GM21825 (cell line): Measurements from ENCODE around the gene ACACA.
"Not testable (repeated sequence)": the region's sequence is repeated elsewhere in the genome, so short reads cannot be mapped to it uniquely, and the experiment has no call there.

ENCODE experiments used
- ATAC-seq: cut with Tn5 transposase; IDR thresholded peaks from one replicate; pipeline ENCODE4 v1.9.1; 2021; ENCODE audit warnings: mild to moderate bottlenecking, moderate library complexity; ENCODE audit not compliant: unreplicated experiment

The ACACA gene

DNA sequence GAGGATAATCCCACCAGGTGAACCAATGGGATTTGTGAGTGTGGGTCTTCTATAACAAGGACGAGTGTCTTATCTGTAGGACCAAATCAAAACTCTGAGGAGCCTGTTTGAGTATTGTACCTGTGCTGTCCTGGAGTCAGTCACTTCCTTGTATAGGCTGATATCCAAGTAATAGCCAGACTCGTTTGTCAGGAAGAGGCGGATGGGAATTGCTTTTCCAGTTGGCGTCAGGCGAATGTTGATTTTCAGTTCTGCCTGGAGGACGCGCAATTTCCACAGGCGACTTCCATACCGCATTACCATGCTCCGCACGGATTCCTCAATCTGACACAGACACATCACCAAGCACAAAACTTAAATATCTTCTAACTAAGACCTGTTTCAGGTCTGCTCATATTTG lies 218.5 kb downstream of the ACACA start:
- ATAC-seq = no peak

- ATAC-seq = no peak
These were observed 219.4 kb downstream of the ACACA start for GRCh38 chr17:37187262-37187661.

DNA sequence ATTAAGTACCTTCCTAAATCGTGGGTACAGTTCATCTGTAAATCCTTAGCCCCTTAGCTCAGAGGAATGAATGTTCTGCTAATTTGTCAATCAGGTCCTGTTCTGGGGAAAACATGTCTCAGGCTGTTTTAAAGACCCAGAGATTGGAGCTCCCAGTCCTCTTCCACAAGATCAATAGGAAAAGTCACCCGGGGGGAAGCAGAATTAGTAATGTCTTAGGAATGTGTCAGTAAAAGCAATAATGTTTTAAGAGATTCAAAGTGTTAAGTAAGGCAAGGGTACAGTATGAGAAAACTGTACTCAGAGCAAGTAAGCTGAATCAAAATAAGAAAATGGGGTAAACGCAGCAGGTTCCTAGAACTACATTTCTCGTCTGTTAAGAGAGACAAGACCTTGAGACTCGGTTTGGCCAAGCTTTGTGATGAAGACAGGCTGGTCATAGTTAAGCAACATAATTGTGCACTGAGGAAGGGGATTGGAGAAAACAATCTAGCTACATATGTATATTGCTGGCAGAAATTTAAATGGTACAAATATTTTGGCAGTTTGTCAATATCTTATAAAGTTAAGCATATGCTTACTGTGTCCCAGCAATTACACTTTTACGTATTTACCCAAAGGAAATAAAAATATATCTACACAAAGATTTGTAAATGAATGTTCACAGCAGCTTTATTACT lies 223.7 kb downstream of the ACACA start:
- no peak for ATAC-seq

DNA sequence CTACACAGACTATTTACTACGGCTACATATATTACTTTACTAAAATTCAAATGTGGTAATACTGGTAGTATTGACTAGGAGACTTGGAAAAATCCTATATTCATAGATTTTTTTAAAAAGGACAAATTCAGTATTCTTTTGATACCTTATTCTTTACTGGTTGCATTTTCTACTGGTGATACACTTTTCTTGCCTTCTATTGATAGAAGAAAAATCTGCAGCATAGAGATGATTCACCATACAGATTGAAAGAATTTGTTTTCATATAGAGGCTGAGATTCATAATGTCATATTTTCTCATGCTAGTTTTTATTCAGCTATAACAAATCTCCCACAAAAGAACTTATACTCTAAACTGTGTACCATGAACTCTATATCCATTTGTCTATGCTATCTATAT lies 226.3 kb downstream of the ACACA start:
- ATAC-seq = no peak

GRCh38 chr17:37179893-37180292 lies 226.7 kb downstream of the ACACA start:
- ATAC-seq = no peak

DNA sequence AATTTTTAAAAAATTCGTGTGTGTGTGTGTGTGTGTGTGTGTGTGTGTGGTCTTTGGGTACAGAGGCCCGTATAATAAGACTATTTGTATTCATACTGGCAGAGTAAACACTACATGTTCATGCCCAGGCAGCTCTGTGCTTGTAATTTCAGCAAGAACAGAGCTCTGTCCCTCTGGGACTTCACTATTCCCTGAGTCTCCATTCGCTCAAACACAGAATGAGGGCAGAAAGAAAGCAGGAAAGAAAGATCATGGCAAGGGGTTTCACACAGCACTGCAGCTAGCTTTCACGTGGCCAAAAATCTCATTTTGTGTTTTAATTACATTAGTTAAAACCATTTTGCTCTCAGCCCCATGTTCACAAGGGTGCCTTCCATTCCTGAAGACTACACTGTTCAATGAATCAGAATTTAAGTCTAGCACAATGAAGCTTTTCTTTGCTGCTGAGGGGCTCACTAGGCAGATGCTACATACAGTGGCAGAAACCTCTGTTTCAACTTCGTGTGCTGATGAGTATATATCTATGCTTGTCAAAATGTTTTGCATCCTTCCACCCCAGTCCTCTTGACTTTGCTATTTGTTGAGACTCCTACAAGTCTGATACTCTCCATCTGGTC lies 229.3 kb downstream of the ACACA start:
- no peak for ATAC-seq

GRCh38 chr17:37176723-37177122 lies 229.9 kb downstream of the ACACA start:
- ATAC-seq = no peak

DNA sequence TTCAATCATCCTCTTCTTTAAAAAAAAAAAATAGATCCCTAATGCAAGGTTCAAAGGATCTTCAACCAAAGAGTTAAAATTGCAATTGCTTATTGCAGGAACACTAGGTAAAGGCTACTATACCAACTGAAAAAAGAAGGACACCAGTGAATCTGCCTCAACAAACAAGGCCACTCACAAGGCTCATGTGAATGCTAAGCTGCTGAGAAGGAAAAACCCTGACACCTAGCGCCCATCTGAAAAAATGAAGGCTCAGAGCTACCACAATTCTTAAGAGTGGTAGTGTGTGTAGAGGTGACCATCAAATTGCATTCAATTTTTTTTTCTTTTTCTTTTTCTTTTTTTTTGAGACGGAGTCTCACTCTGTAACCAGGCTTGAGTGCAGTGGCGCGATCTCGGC lies 232.4 kb downstream of the ACACA start:
- no peak for ATAC-seq

- ATAC-seq = no peak
These were observed 235.7 kb downstream of the ACACA start for GRCh38 chr17:37170881-37171425.

- ATAC-seq = no peak
These were observed 237.8 kb downstream of the ACACA start for GRCh38 chr17:37168731-37169353.

- no peak for ATAC-seq
These were observed 238.9 kb downstream of the ACACA start for GRCh38 chr17:37167756-37168155.

- ATAC-seq = no peak
These were observed 242.6 kb downstream of the ACACA start for GRCh38 chr17:37164057-37164456.

DNA sequence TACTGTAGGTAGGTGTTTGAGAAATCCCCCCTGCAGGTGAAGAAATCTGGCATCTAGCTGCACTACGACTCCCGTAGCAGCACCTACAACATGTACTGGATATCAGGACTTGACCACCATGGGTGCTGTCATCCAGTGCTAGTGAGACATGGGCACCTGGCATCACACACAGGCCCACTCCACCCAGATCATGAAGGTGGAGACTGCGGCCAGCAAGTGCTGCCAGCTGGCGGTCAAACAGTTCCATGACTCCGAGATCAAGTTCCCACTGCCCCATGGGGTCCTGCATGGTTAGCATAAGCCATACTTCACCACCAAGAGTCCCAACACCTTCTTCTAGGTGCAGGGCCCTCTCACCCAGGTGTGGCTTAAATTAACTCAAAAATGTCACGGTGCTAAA lies 243.8 kb downstream of the ACACA start:
- ATAC-seq = no peak

DNA sequence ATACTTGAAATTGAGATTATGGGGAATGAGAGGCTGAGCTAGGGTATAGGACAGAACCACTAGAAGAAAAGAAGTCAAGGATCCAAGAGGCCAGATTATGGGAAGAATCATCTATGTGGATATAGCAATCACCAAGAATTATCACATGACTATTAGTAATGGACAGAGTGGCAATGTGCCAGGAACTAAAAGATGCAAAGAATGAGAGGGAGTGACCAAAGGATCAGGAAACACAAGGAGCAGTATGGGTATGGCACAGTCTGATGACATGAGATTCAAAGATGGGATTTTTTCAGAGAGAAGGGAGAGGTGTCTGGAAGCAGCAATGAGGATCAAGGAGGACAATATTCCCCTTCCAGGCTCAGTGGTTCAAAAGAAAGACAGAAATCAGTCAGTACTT lies 245.7 kb downstream of the ACACA start:
- ATAC-seq = no peak

GRCh38 chr17:37158290-37158689 lies 248.3 kb downstream of the ACACA start:
- no peak for ATAC-seq

DNA sequence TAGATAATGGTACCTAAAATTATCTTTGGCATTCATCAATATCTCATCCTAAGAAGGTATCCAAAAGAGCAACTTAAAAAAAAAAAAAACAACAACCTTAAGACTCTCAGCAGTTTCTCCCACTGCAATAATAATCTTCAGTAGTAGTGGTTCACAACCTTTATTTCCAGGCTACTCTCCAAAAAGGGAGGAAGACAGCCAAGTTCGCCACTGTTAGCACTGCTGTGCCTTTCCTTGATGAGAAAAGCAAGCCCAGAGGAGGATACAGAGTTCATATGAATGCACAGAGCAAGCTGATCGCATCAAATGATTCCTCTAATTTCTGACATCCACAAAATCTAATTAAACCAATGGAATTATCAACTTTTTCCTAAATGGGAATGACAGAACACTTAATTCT lies 258.5 kb downstream of the ACACA start:
- no peak for ATAC-seq

DNA sequence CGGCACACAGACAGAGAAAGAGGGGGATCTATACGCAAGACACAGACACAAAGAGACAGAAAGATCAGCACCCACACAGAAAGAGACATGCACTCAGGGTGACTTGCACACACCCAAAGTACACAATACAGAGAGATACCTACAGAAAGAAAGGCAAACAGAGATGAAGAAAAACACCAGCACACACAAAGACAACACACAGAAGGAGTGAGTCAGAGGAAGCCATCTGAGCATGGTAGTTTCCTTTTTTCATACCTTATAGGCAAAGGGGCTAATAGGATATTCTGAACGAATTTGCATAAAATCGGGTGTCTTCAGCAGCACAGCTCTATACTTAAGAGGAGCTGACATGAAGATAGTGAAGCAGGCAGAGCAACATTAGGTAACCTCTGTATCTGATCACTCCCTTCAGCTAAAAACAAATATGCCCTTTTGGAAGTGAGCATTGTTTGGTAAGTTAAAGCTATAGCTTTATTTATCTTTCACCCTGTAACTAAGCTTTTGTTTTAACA lies 259.3 kb downstream of the ACACA start:
- peak; percentile 80 for ATAC-seq

GRCh38 chr17:37146086-37147064 lies 260.3 kb downstream of the ACACA start:
- no peak for ATAC-seq

GRCh38 chr17:37144075-37144701 lies 262.4 kb downstream of the ACACA start:
- ATAC-seq = no peak

DNA sequence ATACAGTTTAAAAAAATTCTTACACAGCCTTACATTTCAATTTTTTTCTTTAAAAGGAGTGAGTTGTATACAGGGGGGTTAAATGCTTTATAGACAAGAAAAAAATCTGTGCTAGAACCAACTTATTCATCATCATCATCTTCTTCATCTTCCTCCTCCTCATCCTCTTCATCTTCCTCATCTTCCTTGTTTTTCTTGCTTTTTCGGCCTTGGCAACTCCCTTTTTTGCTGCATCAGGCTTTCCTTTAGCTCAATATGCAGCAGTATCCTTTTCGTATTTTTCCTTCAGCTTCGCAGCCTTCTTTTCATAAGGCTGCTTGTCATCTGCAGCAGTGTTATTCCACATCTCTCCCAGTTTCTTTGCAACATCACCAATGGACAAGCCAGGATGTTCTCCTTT lies 263.1 kb downstream of the ACACA start:
- not testable (repeated sequence) for ATAC-seq
